ENCODE data around the gene SHC3.

Gene SHC3

GRCh38 chr9:89154218-89154617 is 24.4 kb downstream of the SHC3 start:
- no peak for TF ChIP-seq CTCF (IDR thresholded peaks at IDR 0.05)
- Histone ChIP-seq H3K36me3 (no peaks in the 10 kb centered on the region), H3K27me3 (peaks cover 72% of the 10 kb centered on the region), H3K9me3 (no peaks in the 10 kb centered on the region), H3K4me1 (ENCODE audit: control insufficient read depth in 1 of 2, insufficient read depth in 1 of 2, low read depth in 1 of 2, low read length in 1 of 2) (no peaks in the 10 kb centered on the region), H3K27ac (no peak overlapping the region), H3K4me3 (ENCODE audit: low read depth in 1 of 2, low read length in 1 of 2) (no peak overlapping the region)

- TF ChIP-seq CTCF (IDR thresholded peaks at IDR 0.05), result no peak
- H3K27me3 ChIP-seq, result peaks cover 72% of the 10 kb centered on the region
- H3K4me1 ChIP-seq (ENCODE audit: control insufficient read depth in 1 of 2, insufficient read depth in 1 of 2, low read depth in 1 of 2, low read length in 1 of 2), result no peaks in the 10 kb centered on the region
- no peaks in the 10 kb centered on the region for H3K9me3 ChIP-seq
- H3K36me3 ChIP-seq, result no peaks in the 10 kb centered on the region
- no peak overlapping the region for H3K4me3 ChIP-seq (ENCODE audit: low read depth in 1 of 2, low read length in 1 of 2)
- H3K27ac ChIP-seq, result no peak overlapping the region
These were observed 25.2 kb downstream of the SHC3 start for GRCh38 chr9:89153232-89154017.

- Histone ChIP-seq H3K4me1 (ENCODE audit: control insufficient read depth in 1 of 2, insufficient read depth in 1 of 2, low read depth in 1 of 2, low read length in 1 of 2) (no peaks in the 10 kb centered on the region), H3K36me3 (no peaks in the 10 kb centered on the region), H3K27ac (no peak overlapping the region), H3K4me3 (ENCODE audit: low read depth in 1 of 2, low read length in 1 of 2) (no peak overlapping the region), H3K9me3 (no peaks in the 10 kb centered on the region), H3K27me3 (peaks cover 64% of the 10 kb centered on the region)
- no peak for TF ChIP-seq CTCF (IDR thresholded peaks at IDR 0.05)
These were observed 28.9 kb downstream of the SHC3 start for GRCh38 chr9:89149726-89150125.

- Histone ChIP-seq H3K4me3 (ENCODE audit: low read depth in 1 of 2, low read length in 1 of 2) (no peak overlapping the region), H3K27me3 (peaks cover 29% of the 10 kb centered on the region), H3K4me1 (ENCODE audit: control insufficient read depth in 1 of 2, insufficient read depth in 1 of 2, low read depth in 1 of 2, low read length in 1 of 2) (no peaks in the 10 kb centered on the region), H3K36me3 (no peaks in the 10 kb centered on the region), H3K27ac (no peak overlapping the region), H3K9me3 (no peaks in the 10 kb centered on the region)
- no peak for TF ChIP-seq CTCF (IDR thresholded peaks at IDR 0.05)
These were observed 33.5 kb downstream of the SHC3 start for GRCh38 chr9:89145097-89145496.

- H3K4me3 ChIP-seq (ENCODE audit: low read depth in 1 of 2, low read length in 1 of 2), result no peak overlapping the region
- H3K4me1 ChIP-seq (ENCODE audit: control insufficient read depth in 1 of 2, insufficient read depth in 1 of 2, low read depth in 1 of 2, low read length in 1 of 2), result no peaks in the 10 kb centered on the region
- H3K9me3 ChIP-seq, result no peaks in the 10 kb centered on the region
- H3K27ac ChIP-seq, result no peak overlapping the region
- no peaks in the 10 kb centered on the region for H3K36me3 ChIP-seq
- no peak for TF ChIP-seq CTCF (IDR thresholded peaks at IDR 0.05)
- peaks cover 28% of the 10 kb centered on the region for H3K27me3 ChIP-seq
These were observed 34.4 kb downstream of the SHC3 start for GRCh38 chr9:89144238-89144637.

Measured in neutrophil (primary cell).